Trophoblast cell (in vitro differentiated cells and primary cell): ENCODE measurements around the gene NANOS1.

Source experiments
- DNase-seq, 2 donors: peaks; one replicate each; pipeline ENCODE4 v3.0.0-alpha.2; 2016
- H2AFZ ChIP-seq: 2 replicates; pipeline ENCODE4 v1.6.1; 2013; ENCODE audit warnings: low read length, moderate library complexity, mild to moderate bottlenecking; ENCODE audit not compliant: insufficient read depth, poor library complexity
- H2AK5ac ChIP-seq: 2 replicates; pipeline ENCODE4 v1.6.1; 2013; ENCODE audit warnings: mild to moderate bottlenecking, low read length
- H2BK120ac ChIP-seq: 2 replicates; pipeline ENCODE4 v1.6.1; 2013; ENCODE audit warnings: low read length, mild to moderate bottlenecking, moderate library complexity; ENCODE audit not compliant: insufficient read depth, poor library complexity
- H2BK12ac ChIP-seq: 2 replicates; pipeline ENCODE4 v1.6.1; 2013; ENCODE audit warnings: mild to moderate bottlenecking, low read length, moderate library complexity
- H2BK5ac ChIP-seq: 2 replicates; pipeline ENCODE4 v1.6.1; 2013; ENCODE audit warnings: low read length, low read depth, moderate library complexity, mild to moderate bottlenecking; ENCODE audit not compliant: poor library complexity
- H3K14ac ChIP-seq: 2 replicates; pipeline ENCODE4 v1.6.1; 2013; ENCODE audit warnings: mild to moderate bottlenecking, low read length
- H3K18ac ChIP-seq: 2 replicates; pipeline ENCODE4 v1.6.1; 2013; ENCODE audit warnings: mild to moderate bottlenecking, low read length
- H3K23ac ChIP-seq: 2 replicates; pipeline ENCODE4 v1.6.1; 2013; ENCODE audit warnings: low read length
- H3K27ac ChIP-seq: 2 replicates; pipeline ENCODE4 v1.5.1; 2013; ENCODE audit warnings: low read depth, mild to moderate bottlenecking, inconsistent platforms, low read length, moderate library complexity
- H3K27me3 ChIP-seq: 2 replicates; pipeline ENCODE4 v1.6.1; 2013; ENCODE audit warnings: inconsistent platforms, mild to moderate bottlenecking, low read length, moderate library complexity; ENCODE audit not compliant: insufficient read depth
- H3K36me3 ChIP-seq, 2 experiments: 1 replicate in 1 of 2; 2 replicates in 1 of 2; pipeline ENCODE4 v1.6.1; 2013; ENCODE audit warnings: low read length in 2 of 2, mild to moderate bottlenecking in 2 of 2, moderate library complexity in 1 of 2; ENCODE audit not compliant: insufficient read depth in 2 of 2, control insufficient read depth in 1 of 2
- H3K4ac ChIP-seq: 2 replicates; pipeline ENCODE4 v1.6.1; 2013; ENCODE audit warnings: low read depth, mild to moderate bottlenecking, low read length, moderate library complexity
- H3K4me1 ChIP-seq, 2 experiments: 1 replicate in 1 of 2; 2 replicates in 1 of 2; pipeline ENCODE4 v1.6.1; 2013; ENCODE audit warnings: low read length in 2 of 2, mild to moderate bottlenecking in 2 of 2, moderate library complexity in 1 of 2; ENCODE audit not compliant: insufficient read depth in 2 of 2, control insufficient read depth in 1 of 2
- H3K4me2 ChIP-seq: 2 replicates; pipeline ENCODE4 v1.6.1; 2013; ENCODE audit warnings: inconsistent platforms, mild to moderate bottlenecking, low read length, moderate library complexity
- H3K4me3 ChIP-seq: 2 replicates; pipeline ENCODE4 v1.5.1; 2013; ENCODE audit warnings: mild to moderate bottlenecking, low read depth, low read length, inconsistent platforms
- H3K79me1 ChIP-seq: one replicate; pipeline ENCODE4 v1.6.1; 2013; ENCODE audit warnings: low read length
- H3K79me2 ChIP-seq: 2 replicates; pipeline ENCODE4 v1.6.1; 2013; ENCODE audit warnings: low read length, mild to moderate bottlenecking; ENCODE audit not compliant: control insufficient read depth, insufficient read depth, poor library complexity
- H3K9ac ChIP-seq: 2 replicates; pipeline ENCODE4 v1.6.1; 2013; ENCODE audit warnings: mild to moderate bottlenecking, low read length
- H3K9me3 ChIP-seq: 2 replicates; pipeline ENCODE4 v1.6.1; 2013; ENCODE audit warnings: low read depth, mild to moderate bottlenecking, control low read depth, inconsistent platforms, low read length; ENCODE audit not compliant: insufficient read depth
- H4K12ac ChIP-seq: 2 replicates; pipeline ENCODE4 v1.6.1; 2013; ENCODE audit warnings: low read depth, mild to moderate bottlenecking, low read length, moderate library complexity
- H4K8ac ChIP-seq: 2 replicates; pipeline ENCODE4 v1.6.1; 2013; ENCODE audit warnings: low read depth, mild to moderate bottlenecking, low read length, moderate library complexity
- H4K91ac ChIP-seq: one replicate; pipeline ENCODE4 v1.6.1; 2013; ENCODE audit warnings: low read depth, mild to moderate bottlenecking, low read length, moderate library complexity
- WGBS: extraction: QIAGEN DNeasy Blood & Tissue Kit; methylation state at CpG from one replicate; pipeline ENCODE4 v1.1.7; 2013; ENCODE audit warnings: missing lambda C conversion rate; ENCODE audit not compliant: insufficient read length, insufficient coverage; ENCODE audit errors: extremely low coverage; 5-methylcytosine and 5-hydroxymethylcytosine counted together

The NANOS1 gene

GRCh38 chr10:119003572-119004289 is 25.8 kb upstream of the NANOS1 start:
- WGBS: no CpG with 5 or more reads among the region's 7 CpGs
- Histone ChIP-seq H3K9me3 (peaks cover 2% of the 10 kb centered on the region), H3K4ac (no peak overlapping the region), H3K18ac (no peak overlapping the region), H4K12ac (no peak overlapping the region), H3K9ac (no peak overlapping the region), H3K36me3 (no peaks in the 10 kb centered on the region), H2BK5ac (no peak overlapping the region), H2BK120ac (no peak overlapping the region), H3K79me2 (no peaks in the 10 kb centered on the region), H3K4me2 (no peak overlapping the region), H3K14ac (no peak overlapping the region), H3K4me3 (no peak overlapping the region), H3K23ac (no peak overlapping the region), H4K8ac (no peak overlapping the region), H3K4me1 (peaks cover 3 to 4% of the 10 kb centered on the region in 2 experiments), H2AFZ (peak overlapping the region; percentile 9), H3K27ac (no peak overlapping the region), H2AK5ac (no peak overlapping the region), H4K91ac (no peak overlapping the region), H2BK12ac (no peak overlapping the region), H3K27me3 (no peaks in the 10 kb centered on the region), H3K79me1 (no peaks in the 10 kb centered on the region)
- no peak for DNase-seq

- Histone ChIP-seq H3K23ac (no peak overlapping the region), H3K36me3 (no peaks in the 10 kb centered on the region), H3K9ac (no peak overlapping the region), H3K14ac (no peak overlapping the region), H3K9me3 (peaks cover 2% of the 10 kb centered on the region), H4K12ac (no peak overlapping the region), H3K4ac (no peak overlapping the region), H4K91ac (no peak overlapping the region), H3K18ac (no peak overlapping the region), H2BK5ac (no peak overlapping the region), H4K8ac (no peak overlapping the region), H3K27me3 (no peaks in the 10 kb centered on the region), H3K4me2 (no peak overlapping the region), H3K27ac (no peak overlapping the region), H2AFZ (no peak overlapping the region), H2AK5ac (no peak overlapping the region), H3K4me1 (peaks cover 3 to 4% of the 10 kb centered on the region in 2 experiments), H3K4me3 (no peak overlapping the region), H3K79me2 (no peaks in the 10 kb centered on the region), H3K79me1 (no peaks in the 10 kb centered on the region), H2BK12ac (no peak overlapping the region), H2BK120ac (no peak overlapping the region)
- DNase-seq: no peak
- no CpG with 5 or more reads among the region's 9 CpGs for WGBS
Measured at GRCh38 chr10:119005362-119006043, 24.0 kb upstream of the NANOS1 start.

- Histone ChIP-seq H3K4me1 (peaks cover 3 to 4% of the 10 kb centered on the region in 2 experiments), H3K9me3 (peaks cover 2% of the 10 kb centered on the region), H3K18ac (no peak overlapping the region), H3K23ac (no peak overlapping the region), H2AFZ (no peak overlapping the region), H4K91ac (no peak overlapping the region), H4K8ac (no peak overlapping the region), H3K14ac (no peak overlapping the region), H2BK120ac (no peak overlapping the region), H3K9ac (no peak overlapping the region), H2BK5ac (no peak overlapping the region), H3K27ac (peak overlapping the region; percentile 4), H3K79me2 (no peaks in the 10 kb centered on the region), H2AK5ac (no peak overlapping the region), H3K4ac (no peak overlapping the region), H3K4me3 (no peak overlapping the region), H3K36me3 (no peaks in the 10 kb centered on the region), H3K4me2 (no peak overlapping the region), H4K12ac (no peak overlapping the region), H3K79me1 (no peaks in the 10 kb centered on the region), H3K27me3 (no peaks in the 10 kb centered on the region), H2BK12ac (no peak overlapping the region)
- WGBS: no CpG with 5 or more reads among the region's 9 CpGs
- peak; percentile 78 to 81 for DNase-seq
Measured at GRCh38 chr10:119006451-119007210, 22.9 kb upstream of the NANOS1 start.

GRCh38 chr10:119007211-119007574 is 22.3 kb upstream of the NANOS1 start:
- no peaks in the 10 kb centered on the region for H3K79me1 ChIP-seq

More at GRCh38 chr10:119007211-119007574, 22.3 kb upstream of the NANOS1 start:
- WGBS: no CpG with 5 or more reads among the region's 4 CpGs
- Histone ChIP-seq H2AK5ac (no peak overlapping the region), H3K4me3 (no peak overlapping the region), H4K91ac (no peak overlapping the region), H3K18ac (no peak overlapping the region), H2BK12ac (no peak overlapping the region), H3K4me2 (no peak overlapping the region), H3K27ac (no peak overlapping the region), H3K79me2 (no peaks in the 10 kb centered on the region), H3K4ac (no peak overlapping the region), H2AFZ (no peak overlapping the region), H4K8ac (no peak overlapping the region), H2BK5ac (no peak overlapping the region), H3K9me3 (peaks cover 2% of the 10 kb centered on the region), H2BK120ac (no peak overlapping the region), H3K14ac (no peak overlapping the region), H3K9ac (no peak overlapping the region), H3K4me1 (peaks cover 3 to 4% of the 10 kb centered on the region in 2 experiments), H3K36me3 (no peaks in the 10 kb centered on the region), H3K27me3 (no peaks in the 10 kb centered on the region), H4K12ac (no peak overlapping the region), H3K23ac (no peak overlapping the region)
- no peak for DNase-seq
